Esophagus squamous epithelium (tissue), 4 donors: ENCODE data around the gene CDKAL1.

Experiments
- POLR2A ChIP-seq, 4 donors: fragments of 450-650 bp; IDR thresholded peaks; one replicate each; pipeline ENCODE4 v1.6.1; 2017; ENCODE audit warnings: antibody characterized with exemption in 4 of 4, mild to moderate bottlenecking in 4 of 4, moderate library complexity in 3 of 4
- TF ChIP-seq, protein P1 (sequence below), 6 experiments: fragments of 450-650 bp in 4 of 6; fragments of 200-600 bp in 2 of 6; sonication (generic) in 2 of 6; IDR thresholded peaks; one replicate each; pipeline ENCODE4 v1.5.1; 2016 to 2019; ENCODE audit warnings: antibody characterized with exemption in 6 of 6, mild to moderate bottlenecking in 4 of 6, moderate library complexity in 4 of 6

DNA sequence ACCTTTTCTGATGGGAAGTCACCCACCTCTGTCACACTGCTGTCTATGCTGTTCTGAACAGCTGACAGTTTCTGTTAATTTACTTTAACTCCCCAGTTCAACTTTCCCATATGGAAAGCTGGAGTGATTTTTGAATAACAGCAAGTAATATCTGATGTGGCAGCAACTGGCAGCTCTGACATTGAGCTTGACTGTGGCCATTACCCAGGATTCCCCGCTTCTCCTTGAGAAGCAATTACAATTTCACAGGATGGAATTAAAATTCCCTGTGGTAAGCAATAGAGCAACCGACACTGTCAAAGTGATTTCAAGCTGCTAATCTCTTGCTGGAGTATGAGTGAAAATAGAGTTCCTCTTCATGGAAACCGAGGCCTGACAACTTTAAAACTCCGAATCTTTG is 711.2 kb downstream of the CDKAL1 start:
- TF ChIP-seq, protein P1, sequence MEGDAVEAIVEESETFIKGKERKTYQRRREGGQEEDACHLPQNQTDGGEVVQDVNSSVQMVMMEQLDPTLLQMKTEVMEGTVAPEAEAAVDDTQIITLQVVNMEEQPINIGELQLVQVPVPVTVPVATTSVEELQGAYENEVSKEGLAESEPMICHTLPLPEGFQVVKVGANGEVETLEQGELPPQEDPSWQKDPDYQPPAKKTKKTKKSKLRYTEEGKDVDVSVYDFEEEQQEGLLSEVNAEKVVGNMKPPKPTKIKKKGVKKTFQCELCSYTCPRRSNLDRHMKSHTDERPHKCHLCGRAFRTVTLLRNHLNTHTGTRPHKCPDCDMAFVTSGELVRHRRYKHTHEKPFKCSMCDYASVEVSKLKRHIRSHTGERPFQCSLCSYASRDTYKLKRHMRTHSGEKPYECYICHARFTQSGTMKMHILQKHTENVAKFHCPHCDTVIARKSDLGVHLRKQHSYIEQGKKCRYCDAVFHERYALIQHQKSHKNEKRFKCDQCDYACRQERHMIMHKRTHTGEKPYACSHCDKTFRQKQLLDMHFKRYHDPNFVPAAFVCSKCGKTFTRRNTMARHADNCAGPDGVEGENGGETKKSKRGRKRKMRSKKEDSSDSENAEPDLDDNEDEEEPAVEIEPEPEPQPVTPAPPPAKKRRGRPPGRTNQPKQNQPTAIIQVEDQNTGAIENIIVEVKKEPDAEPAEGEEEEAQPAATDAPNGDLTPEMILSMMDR (IDR thresholded peaks at IDR 0.05) = no peak
- no peak for TF ChIP-seq POLR2A (IDR thresholded peaks at IDR 0.05)
